B cell (primary cell): Measurements from ENCODE around the gene TBL1XR1. TPM values are rescaled to one million over a fixed set of nuclear protein-coding genes. Genes with fewer than 3 reads are reported as not detected.

ENCODE experiments used
- ATAC-seq: fragments of 200-7000 bp; cut with Tn5 transposase; one replicate; pipeline ENCODE4 v1.10.0; 2021; ENCODE audit warnings: low read depth, mild to moderate bottlenecking, moderate number of reproducible peaks, moderate library complexity
- CTCF ChIA-PET: fragments of 350-600 bp; sonication (Branson Sonifier 250); formaldehyde crosslinking; loops from one replicate; lab custom pipeline; 2021; ENCODE audit warnings: antibody characterized with exemption, inconsistent platforms; lab: Charles Lee
- POLR2A ChIA-PET: fragments of 350-600 bp; sonication (Branson Sonifier 250); formaldehyde crosslinking; loops from one replicate; lab custom pipeline; 2021; ENCODE audit warnings: antibody characterized with exemption; lab: Charles Lee
- DNase-seq: peaks from one replicate; pipeline ENCODE4 v3.0.0; 2013
- H2AFZ ChIP-seq: 2 replicates; pipeline ENCODE4 v1.6.1; 2012; ENCODE audit warnings: mild to moderate bottlenecking, low read depth, low read length; ENCODE audit not compliant: insufficient read depth, poor library complexity, severe bottlenecking
- H3K27ac ChIP-seq, 2 donors: 1 replicate in 1 of 2; 2 replicates in 1 of 2; pipeline ENCODE4 v1.5.1; 2012 to 2013; ENCODE audit warnings: low read length in 2 of 2, mild to moderate bottlenecking in 2 of 2, moderate library complexity in 1 of 2
- H3K27me3 ChIP-seq, 4 experiments: fragments of 200-600 bp in 1 of 4; sonication (generic) in 1 of 4; replicated peaks in 1 of 4; 1 replicate in 2 of 4; 2 replicates in 2 of 4; pipeline versions ENCODE4 v1.6.1 to v1.7.0; 2013 to 2016; ENCODE audit warnings: low read length in 3 of 4, mild to moderate bottlenecking in 2 of 4, mixed read lengths in 1 of 4, moderate library complexity in 1 of 4; ENCODE audit not compliant: insufficient read depth in 4 of 4, control insufficient read depth in 3 of 4; ENCODE audit errors: control extremely low read depth in 1 of 4
- H3K36me3 ChIP-seq, 2 experiments: replicated peaks in 1 of 2; 1 replicate in 1 of 2; 2 replicates in 1 of 2; pipeline versions ENCODE4 v1.6.1 to v1.7.1; 2013; ENCODE audit warnings: low read length in 1 of 2; ENCODE audit not compliant: insufficient read depth in 2 of 2, control insufficient read depth in 1 of 2; ENCODE audit errors: control extremely low read depth in 1 of 2, extremely low read depth in 1 of 2
- H3K4me1 ChIP-seq, 2 donors: fragments of 200-600 bp in 1 of 2; sonication (generic) in 1 of 2; 1 replicate in 1 of 2; 2 replicates in 1 of 2; pipeline versions ENCODE4 v1.5.1 to v1.6.1; 2013 to 2017; ENCODE audit warnings: low read length in 2 of 2; ENCODE audit not compliant: control insufficient read depth in 2 of 2, insufficient read depth in 2 of 2
- H3K4me2 ChIP-seq: replicated peaks from 2 replicates; pipeline ENCODE3; 2012; ENCODE audit warnings: mild to moderate bottlenecking, low read depth, low read length; ENCODE audit not compliant: poor library complexity, severe bottlenecking
- H3K4me3 ChIP-seq, 5 experiments: fragments of 200-600 bp in 1 of 5; sonication (generic) in 1 of 5; 1 replicate in 3 of 5; 2 replicates in 2 of 5; pipeline versions ENCODE4 v1.5.1 to v1.7.0; 2011 to 2016; ENCODE audit warnings: low read length in 4 of 5, mild to moderate bottlenecking in 4 of 5, low read depth in 2 of 5, control low read depth in 1 of 5, moderate library complexity in 1 of 5; ENCODE audit not compliant: insufficient read depth in 1 of 5; ENCODE audit errors: control extremely low read depth in 1 of 5, extremely low read depth in 1 of 5
- H3K79me2 ChIP-seq: fragments of 200-600 bp; sonication (generic); one replicate; pipeline ENCODE4 v1.6.0; 2016; ENCODE audit warnings: low read length; ENCODE audit not compliant: control insufficient read depth, insufficient read depth
- H3K9ac ChIP-seq: fragments of 200-600 bp; sonication (generic); 2 replicates; pipeline ENCODE4 v1.6.1; 2017; ENCODE audit warnings: mild to moderate bottlenecking, low read length, moderate library complexity
- H3K9me3 ChIP-seq, 3 donors: one replicate each; pipeline versions ENCODE4 v1.6.1 to v1.7.1; 2013; ENCODE audit warnings: low read length in 2 of 3; ENCODE audit not compliant: control insufficient read depth in 2 of 3, insufficient read depth in 1 of 3; ENCODE audit errors: control extremely low read depth in 1 of 3
- H4K20me1 ChIP-seq: 2 replicates; pipeline ENCODE4 v1.6.0; 2012; ENCODE audit warnings: mild to moderate bottlenecking, low read length; ENCODE audit not compliant: insufficient read depth, control insufficient read depth, poor library complexity, severe bottlenecking
- H3K27ac Mint-ChIP-seq: one replicate; pipeline ENCODE4 v1.8.0; 2021; ENCODE audit warnings: mixed read lengths
- H3K27me3 Mint-ChIP-seq: one replicate; pipeline ENCODE4 v1.8.0; 2021; ENCODE audit warnings: mixed read lengths
- H3K4me1 Mint-ChIP-seq: one replicate; pipeline ENCODE4 v1.8.0; 2021; ENCODE audit warnings: mixed read lengths
- H3K4me3 Mint-ChIP-seq: one replicate; pipeline ENCODE4 v1.8.0; 2021; ENCODE audit warnings: mixed read lengths
- H3K9me3 Mint-ChIP-seq: one replicate; pipeline ENCODE4 v1.8.0; 2022; ENCODE audit warnings: mixed read lengths; ENCODE audit not compliant: insufficient read depth
- EZH2 ChIP-seq: IDR thresholded peaks from 2 replicates; pipeline ENCODE4 v1.6.1; 2012; ENCODE audit warnings: borderline replicate concordance, low read depth, mild to moderate bottlenecking, moderate library complexity, low read length; ENCODE audit not compliant: insufficient read depth, poor library complexity, severe bottlenecking
- WGBS: methylation state at CpG from one replicate; pipeline ENCODE4 v1.1.5; 2013; ENCODE audit warnings: missing lambda C conversion rate; ENCODE audit not compliant: insufficient coverage; 5-methylcytosine and 5-hydroxymethylcytosine counted together
- intact Hi-C: fragments of 100-400 bp; cut with micrococcal nuclease; formaldehyde crosslinking; loops from one replicate; pipeline ENCODE4 v1.10.0; 2022
- polyA plus RNA-seq: library from polyadenylated mRNA; depleted of rRNA; stranded (reverse); fragments of >200 nt; gene quantifications from 2 replicates; pipeline ENCODE4 v1.2.3, GENCODE V29; 2012
- total RNA-seq, 2 donors: library from RNA; stranded (reverse); fragments of 120-200 nt in 1 of 2; gene quantifications; 1 replicate in 1 of 2; 2 replicates in 1 of 2; pipeline versions ENCODE4 v1.2.3 to v1.2.4, GENCODE V29; 2013 to 2022
- TF ChIP-seq, protein P1 (sequence below): fragments of 200-600 bp; IDR thresholded peaks from one replicate; pipeline ENCODE4 v1.8.0; 2022; ENCODE audit warnings: antibody characterized with exemption, mild to moderate bottlenecking

TBL1XR1 gene
- total and polyA plus RNA-seq, 2 donors (not counting 1 experiment from before 2014, with no cell fraction given): 17.6 to 128 TPM

DNA sequence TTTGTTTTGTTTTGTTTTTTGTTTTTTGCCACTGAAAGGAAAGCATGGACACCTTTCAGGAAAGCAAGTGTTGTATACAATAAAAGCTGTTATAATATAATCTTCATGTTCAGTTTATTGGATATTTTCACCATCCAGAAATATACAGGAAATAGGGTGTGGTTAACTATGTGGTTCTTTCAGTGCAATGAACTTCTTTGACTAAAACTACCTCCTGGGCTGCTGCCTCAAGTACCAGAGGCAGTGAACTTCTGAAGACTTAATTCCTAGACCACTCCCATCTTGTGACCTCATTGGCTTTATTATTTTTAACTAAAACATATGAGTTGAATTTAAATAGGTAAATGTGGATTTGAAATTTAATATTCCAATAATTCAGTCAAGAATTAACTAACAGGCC is 27.1 kb upstream of the TBL1XR1 start:
- no peaks in the 10 kb centered on the region for H3K79me2 ChIP-seq
- H2AFZ ChIP-seq: no peak overlapping the region
- H3K4me3 Mint-ChIP-seq: no peak overlapping the region
- ATAC-seq (no peak), DNase-seq (no peak)
- H3K4me3 ChIP-seq: no peak overlapping the region
- TF ChIP-seq, protein P1, sequence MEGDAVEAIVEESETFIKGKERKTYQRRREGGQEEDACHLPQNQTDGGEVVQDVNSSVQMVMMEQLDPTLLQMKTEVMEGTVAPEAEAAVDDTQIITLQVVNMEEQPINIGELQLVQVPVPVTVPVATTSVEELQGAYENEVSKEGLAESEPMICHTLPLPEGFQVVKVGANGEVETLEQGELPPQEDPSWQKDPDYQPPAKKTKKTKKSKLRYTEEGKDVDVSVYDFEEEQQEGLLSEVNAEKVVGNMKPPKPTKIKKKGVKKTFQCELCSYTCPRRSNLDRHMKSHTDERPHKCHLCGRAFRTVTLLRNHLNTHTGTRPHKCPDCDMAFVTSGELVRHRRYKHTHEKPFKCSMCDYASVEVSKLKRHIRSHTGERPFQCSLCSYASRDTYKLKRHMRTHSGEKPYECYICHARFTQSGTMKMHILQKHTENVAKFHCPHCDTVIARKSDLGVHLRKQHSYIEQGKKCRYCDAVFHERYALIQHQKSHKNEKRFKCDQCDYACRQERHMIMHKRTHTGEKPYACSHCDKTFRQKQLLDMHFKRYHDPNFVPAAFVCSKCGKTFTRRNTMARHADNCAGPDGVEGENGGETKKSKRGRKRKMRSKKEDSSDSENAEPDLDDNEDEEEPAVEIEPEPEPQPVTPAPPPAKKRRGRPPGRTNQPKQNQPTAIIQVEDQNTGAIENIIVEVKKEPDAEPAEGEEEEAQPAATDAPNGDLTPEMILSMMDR: no peak
- TF ChIP-seq EZH2: no peak
- no peaks in the 10 kb centered on the region for H3K27me3 ChIP-seq
- H3K27me3 Mint-ChIP-seq: no peaks in the 10 kb centered on the region
- H3K4me2 ChIP-seq: no peak overlapping the region
- peaks cover 16 to 17% of the 10 kb centered on the region in 2 donors for H3K4me1 ChIP-seq
- intact Hi-C loops: no loop called here
- no peak overlapping the region for H3K27ac ChIP-seq
- ChIA-PET CTCF (no interaction called here), POLR2A (no interaction called here)
- H3K27ac Mint-ChIP-seq: no peak overlapping the region
- H3K9me3 ChIP-seq: peaks cover 0 to 8% (median 0%) of the 10 kb centered on the region in 3 donors
- H3K36me3 ChIP-seq: no peaks in the 10 kb centered on the region
- peaks cover 19% of the 10 kb centered on the region for H3K4me1 Mint-ChIP-seq
- H3K9ac ChIP-seq: no peak overlapping the region
- no peaks in the 10 kb centered on the region for H4K20me1 ChIP-seq
- H3K9me3 Mint-ChIP-seq: no peaks in the 10 kb centered on the region

DNA sequence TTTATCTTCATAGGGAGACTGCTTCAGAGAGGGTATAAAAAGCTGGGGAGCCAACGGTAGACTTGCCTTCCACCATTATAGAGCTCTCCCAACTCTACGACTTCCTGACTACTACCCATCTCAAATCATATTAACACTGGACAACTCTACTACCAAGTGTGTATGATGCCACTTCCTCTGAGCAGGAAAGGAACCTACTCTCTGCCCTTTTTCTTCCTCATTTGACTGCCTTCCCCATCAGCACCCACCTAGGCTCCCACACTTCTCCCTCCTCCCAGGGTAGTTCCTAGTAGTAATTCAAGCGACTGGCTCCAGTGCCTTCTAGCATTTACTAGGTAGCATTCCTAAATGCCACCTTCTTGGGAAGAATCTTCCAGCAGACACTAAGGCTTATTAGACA is 24.5 kb upstream of the TBL1XR1 start:
- no peaks in the 10 kb centered on the region for H3K9me3 Mint-ChIP-seq

More for the DNA sequence above, 24.5 kb upstream of the TBL1XR1 start:
- POLR2A ChIA-PET: no interaction called here
- intact Hi-C loops: no loop called here
- no peaks in the 10 kb centered on the region for H4K20me1 ChIP-seq
- H3K79me2 ChIP-seq: no peaks in the 10 kb centered on the region
- ATAC-seq (no peak), DNase-seq (no peak)
- no peaks in the 10 kb centered on the region for H3K9me3 ChIP-seq
- H3K4me3 ChIP-seq: no peak overlapping the region
- H3K4me3 Mint-ChIP-seq: no peak overlapping the region
- peaks cover 19% of the 10 kb centered on the region for H3K4me1 Mint-ChIP-seq
- CTCF ChIA-PET: no interaction called here
- no peaks in the 10 kb centered on the region for H3K36me3 ChIP-seq
- peaks cover 16 to 17% of the 10 kb centered on the region in 2 donors for H3K4me1 ChIP-seq
- no peak overlapping the region for H3K4me2 ChIP-seq
- H3K27me3 Mint-ChIP-seq: no peaks in the 10 kb centered on the region
- H3K27me3 ChIP-seq: no peaks in the 10 kb centered on the region
- TF ChIP-seq, protein P1: no peak
- TF ChIP-seq EZH2: no peak
- H3K9ac ChIP-seq: no peak overlapping the region
- no peak overlapping the region for H3K27ac ChIP-seq
- H3K27ac Mint-ChIP-seq: no peak overlapping the region
- no peak overlapping the region for H2AFZ ChIP-seq
- WGBS: 91% methylated on average over 1 of the region's 3 CpGs
